Kidney epithelial cell (primary cell): Measurements from ENCODE around the gene GBGT1. TPM values are rescaled to one million over a fixed set of nuclear protein-coding genes. Genes with fewer than 3 reads are reported as not detected.

ENCODE experiments used
- DNase-seq: peaks from one replicate; pipeline ENCODE4 v3.0.0-alpha.2; 2010; ENCODE audit warnings: low read depth
- H3K27me3 ChIP-seq: 2 replicates; pipeline ENCODE4 v1.6.0; 2011; ENCODE audit warnings: low read length; ENCODE audit not compliant: control insufficient read depth, insufficient read depth
- H3K36me3 ChIP-seq: 2 replicates; pipeline ENCODE4 v1.5.1; 2011; ENCODE audit warnings: low read length; ENCODE audit not compliant: control insufficient read depth, insufficient read depth
- H3K4me3 ChIP-seq: 2 replicates; pipeline ENCODE4 v1.5.1; 2011; ENCODE audit warnings: low read depth, mild to moderate bottlenecking, control low read depth, low read length
- CTCF ChIP-seq: IDR thresholded peaks from 2 replicates; pipeline ENCODE4 v1.5.1; 2011; ENCODE audit warnings: mild to moderate bottlenecking, moderate library complexity, low read length, control low read depth, inconsistent platforms; ENCODE audit not compliant: insufficient read depth, poor library complexity, severe bottlenecking
- total RNA-seq: library from RNA; depleted of rRNA; stranded (reverse); fragments of >200 nt; gene quantifications from 2 replicates; pipeline ENCODE4 v1.2.3, GENCODE V29; 2015

The GBGT1 gene
- total RNA-seq, 1 donor from 2014 or later, result 12.4 TPM

- DNase-seq, result no peak
- no peaks in the 10 kb centered on the region for H3K36me3 ChIP-seq
- H3K4me3 ChIP-seq, result no peak overlapping the region
- H3K27me3 ChIP-seq, result no peaks in the 10 kb centered on the region
- TF ChIP-seq CTCF, result no peak
Measured at GRCh38 chr9:133131506-133131905, 32.2 kb downstream of the GBGT1 start.

- Histone ChIP-seq H3K36me3 (no peaks in the 10 kb centered on the region), H3K4me3 (no peak overlapping the region), H3K27me3 (no peaks in the 10 kb centered on the region)
- no peak for DNase-seq
- TF ChIP-seq CTCF, result no peak
Measured at GRCh38 chr9:133130685-133131244, 32.9 kb downstream of the GBGT1 start.

GRCh38 chr9:133129001-133129795 lies 34.5 kb downstream of the GBGT1 start:
- Histone ChIP-seq H3K4me3 (no peak overlapping the region), H3K36me3 (no peaks in the 10 kb centered on the region), H3K27me3 (no peaks in the 10 kb centered on the region)
- no peak for DNase-seq
- TF ChIP-seq CTCF, result no peak

- no peak for DNase-seq
- no peak for TF ChIP-seq CTCF
- Histone ChIP-seq H3K36me3 (no peaks in the 10 kb centered on the region), H3K4me3 (no peak overlapping the region), H3K27me3 (no peaks in the 10 kb centered on the region)
Measured at GRCh38 chr9:133128152-133128551, 35.6 kb downstream of the GBGT1 start.

GRCh38 chr9:133127340-133127981 lies 36.3 kb downstream of the GBGT1 start:
- H3K27me3 ChIP-seq, result no peaks in the 10 kb centered on the region

More at GRCh38 chr9:133127340-133127981, 36.3 kb downstream of the GBGT1 start:
- no peaks in the 10 kb centered on the region for H3K36me3 ChIP-seq
- DNase-seq, result no peak
- TF ChIP-seq CTCF, result no peak
- no peak overlapping the region for H3K4me3 ChIP-seq
